ENCODE data around the gene SRSF7. TPM values are rescaled to one million over a fixed set of nuclear protein-coding genes. Genes with fewer than 3 reads are reported as not detected.
"Not testable (repeated sequence)": the region's sequence is repeated elsewhere in the genome, so short reads cannot be mapped to it uniquely, and the experiment has no call there.

The SRSF7 gene
- total RNA-seq, 1 donor from 2014 or later: 112 TPM

- Histone ChIP-seq H3K36me3 (no peaks in the 10 kb centered on the region), H3K27me3 (no peaks in the 10 kb centered on the region), H3K9me3 (no peaks in the 10 kb centered on the region), H3K4me3 (no peak overlapping the region), H3K27ac (no peak overlapping the region), H3K4me1 (no peaks in the 10 kb centered on the region)
- no peak for TF ChIP-seq CTCF (IDR thresholded peaks at IDR 0.05)
- intact Hi-C loops (cut with DNase I): no loop called here
- ATAC-seq (no peak), DNase-seq (no peak)
Observed at GRCh38 chr2:38704664-38705063, 46.5 kb downstream of the SRSF7 start.

GRCh38 chr2:38703336-38703735 is 47.8 kb downstream of the SRSF7 start:
- H3K9me3 ChIP-seq; H3K4me1 ChIP-seq; DNase-seq; ATAC-seq; H3K4me3 ChIP-seq; H3K36me3 ChIP-seq; intact Hi-C loops (cut with DNase I); H3K27ac ChIP-seq; H3K27me3 ChIP-seq: not testable (repeated sequence)

GRCh38 chr2:38702413-38702812 is 48.7 kb downstream of the SRSF7 start:
- Histone ChIP-seq H3K27ac (no peak overlapping the region), H3K4me3 (no peak overlapping the region), H3K36me3 (no peaks in the 10 kb centered on the region), H3K4me1 (no peaks in the 10 kb centered on the region), H3K27me3 (no peaks in the 10 kb centered on the region), H3K9me3 (no peaks in the 10 kb centered on the region)
- ATAC-seq (no peak), DNase-seq (no peak)
- TF ChIP-seq CTCF (IDR thresholded peaks at IDR 0.05): no peak
- intact Hi-C loops (cut with DNase I): no loop called here

- no peaks in the 10 kb centered on the region for H3K9me3 ChIP-seq
- H3K36me3 ChIP-seq: no peaks in the 10 kb centered on the region
- H3K27ac ChIP-seq: no peak overlapping the region
- no peak overlapping the region for H3K4me3 ChIP-seq
- H3K27me3 ChIP-seq: no peaks in the 10 kb centered on the region
- no peak for TF ChIP-seq CTCF (IDR thresholded peaks at IDR 0.05)
- no peak for DNase-seq
- intact Hi-C loops (cut with DNase I): no loop called here
- ATAC-seq: no peak
- no peaks in the 10 kb centered on the region for H3K4me1 ChIP-seq
Observed at GRCh38 chr2:38701542-38701941, 49.6 kb downstream of the SRSF7 start.

GRCh38 chr2:38700881-38701458 is 50.2 kb downstream of the SRSF7 start:
- no peak for ATAC-seq
- no peaks in the 10 kb centered on the region for H3K27me3 ChIP-seq
- H3K4me3 ChIP-seq: no peak overlapping the region
- H3K9me3 ChIP-seq: no peaks in the 10 kb centered on the region
- TF ChIP-seq CTCF (IDR thresholded peaks at IDR 0.05): no peak
- intact Hi-C loops (cut with DNase I): no loop called here
- DNase-seq: no peak
- H3K4me1 ChIP-seq: no peaks in the 10 kb centered on the region
- no peak overlapping the region for H3K27ac ChIP-seq
- H3K36me3 ChIP-seq: no peaks in the 10 kb centered on the region

GRCh38 chr2:38700113-38700785 is 50.9 kb downstream of the SRSF7 start:
- TF ChIP-seq CTCF (IDR thresholded peaks at IDR 0.05): no peak
- Histone ChIP-seq H3K4me1 (no peaks in the 10 kb centered on the region), H3K27ac (no peak overlapping the region), H3K4me3 (no peak overlapping the region), H3K27me3 (no peaks in the 10 kb centered on the region), H3K36me3 (no peaks in the 10 kb centered on the region), H3K9me3 (no peaks in the 10 kb centered on the region)
- DNase-seq (no peak), ATAC-seq (no peak)
- intact Hi-C loops (cut with DNase I): no loop called here

All from upper lobe of right lung (tissue), 1 donor.